DOHH2 (cell line): Measurements from ENCODE around the gene EGF.

Experiments used
- CTCF ChIP-seq: fragments of 200-600 bp; sonication (generic); IDR thresholded peaks from one replicate; pipeline ENCODE4 v1.5.1; 2014; ENCODE audit warnings: antibody characterized with exemption, mild to moderate bottlenecking, low read depth, low read length; ENCODE audit not compliant: poor library complexity, severe bottlenecking
- EZH2phosphoT487 ChIP-seq: fragments of 200-600 bp; sonication (generic); IDR thresholded peaks from 2 replicates; pipeline ENCODE4 v1.6.1; 2017; ENCODE audit warnings: borderline replicate concordance, mild to moderate bottlenecking, antibody characterized with exemption, low read length, moderate library complexity, mixed read lengths

GRCh38 chr4:110042545-110043517 lies 130.1 kb downstream of the EGF start:
- no peak for TF ChIP-seq EZH2phosphoT487
- no peak for TF ChIP-seq CTCF
